IMR-90 (cell line): Measurements from ENCODE around the gene KCNQ1. TPM values are rescaled to one million over a fixed set of nuclear protein-coding genes. Genes with fewer than 3 reads are reported as not detected.

Experiments
- ATAC-seq: fragments of 200-7000 bp; cut with Tn5 transposase; 2 replicates; pipeline ENCODE4 v1.9.1; 2020; ENCODE audit warnings: low read depth, mild to moderate bottlenecking, moderate library complexity
- BruUV-seq: library from RNA; stranded (reverse); fragments of 400-500 nt; replicated peaks from 2 replicates; lab custom pipeline; 2021; lab: Mats Ljungman, UMichigan
- CTCF ChIA-PET: fragments of 300-600 bp; formaldehyde crosslinking; extraction: SDS; loops from one replicate; lab custom pipeline; 2021; ENCODE audit warnings: antibody characterized with exemption; lab: Yijun Ruan, JAX
- POLR2A ChIA-PET: fragments of 300-600 bp; sonication (Branson Sonifier 250); formaldehyde crosslinking; loops from one replicate; lab custom pipeline; 2022; ENCODE audit warnings: antibody characterized with exemption; ENCODE audit not compliant: unreplicated experiment; lab: Charles Lee
- DNase-seq: peaks from one replicate; pipeline ENCODE4 v3.0.0; 2013
- H2AFZ ChIP-seq: replicated peaks from 2 replicates; pipeline ENCODE3; 2013; ENCODE audit warnings: low read length, mild to moderate bottlenecking; ENCODE audit not compliant: poor library complexity
- H2AK5ac ChIP-seq: 2 replicates; pipeline ENCODE4 v1.6.1; 2013; ENCODE audit warnings: low read depth, low read length, inconsistent platforms
- H2AK9ac ChIP-seq: replicated peaks from 2 replicates; pipeline ENCODE3; 2013; ENCODE audit warnings: mild to moderate bottlenecking, low read depth, low read length, moderate library complexity; ENCODE audit not compliant: poor library complexity
- H2BK120ac ChIP-seq: 2 replicates; pipeline ENCODE4 v1.6.1; 2013; ENCODE audit warnings: low read depth, low read length, inconsistent platforms
- H2BK15ac ChIP-seq: 3 replicates; pipeline ENCODE4 v1.6.1; 2013; ENCODE audit warnings: low read depth, low read length, inconsistent platforms
- H2BK20ac ChIP-seq: 2 replicates; pipeline ENCODE4 v1.6.1; 2013; ENCODE audit warnings: low read depth, mild to moderate bottlenecking, inconsistent platforms, low read length, moderate library complexity
- H2BK5ac ChIP-seq: 2 replicates; pipeline ENCODE4 v1.6.1; 2013; ENCODE audit warnings: mild to moderate bottlenecking, low read depth, low read length, inconsistent platforms; ENCODE audit not compliant: poor library complexity, severe bottlenecking
- H3K14ac ChIP-seq: replicated peaks from 2 replicates; pipeline ENCODE4 v1.6.1; 2013; ENCODE audit warnings: low read depth, low read length, inconsistent platforms
- H3K18ac ChIP-seq: 2 replicates; pipeline ENCODE4 v1.6.1; 2013; ENCODE audit warnings: low read depth, low read length, control low read depth
- H3K23ac ChIP-seq: 2 replicates; pipeline ENCODE4 v1.6.1; 2013; ENCODE audit warnings: low read depth, low read length, inconsistent platforms
- H3K27ac ChIP-seq: 2 replicates; pipeline ENCODE4 v1.5.1; 2013; ENCODE audit warnings: mild to moderate bottlenecking, control low read depth, low read length; ENCODE audit not compliant: insufficient read depth
- H3K27me3 ChIP-seq: 2 replicates; pipeline ENCODE4 v1.6.1; 2013; ENCODE audit warnings: low read length; ENCODE audit not compliant: control insufficient read depth, insufficient read depth
- H3K36me3 ChIP-seq: 2 replicates; pipeline ENCODE4 v1.6.1; 2013; ENCODE audit warnings: low read length, mixed read lengths; ENCODE audit not compliant: control insufficient read depth, insufficient read depth
- H3K4ac ChIP-seq: 2 replicates; pipeline ENCODE4 v1.6.1; 2013; ENCODE audit warnings: low read depth, low read length, inconsistent platforms
- H3K4me1 ChIP-seq: 2 replicates; pipeline ENCODE4 v1.6.1; 2013; ENCODE audit warnings: low read length, mixed read lengths; ENCODE audit not compliant: control insufficient read depth, insufficient read depth
- H3K4me2 ChIP-seq: 2 replicates; pipeline ENCODE4 v1.6.1; 2013; ENCODE audit warnings: low read depth, mild to moderate bottlenecking, control low read depth, low read length, moderate library complexity
- H3K4me3 ChIP-seq: 2 replicates; pipeline ENCODE4 v1.5.1; 2013; ENCODE audit warnings: low read depth, mild to moderate bottlenecking, control low read depth, low read length, moderate library complexity; ENCODE audit not compliant: insufficient read depth
- H3K56ac ChIP-seq: 2 replicates; pipeline ENCODE4 v1.6.1; 2013; ENCODE audit warnings: low read length, inconsistent platforms; ENCODE audit not compliant: insufficient read depth; ENCODE audit errors: extremely low read depth
- H3K79me1 ChIP-seq, 2 experiments: 2 replicates each; pipeline ENCODE4 v1.6.1; 2013; ENCODE audit warnings: low read length in 2 of 2, inconsistent platforms in 1 of 2, low read depth in 1 of 2
- H3K9ac ChIP-seq: 2 replicates; pipeline ENCODE4 v1.6.1; 2013; ENCODE audit warnings: low read depth, low read length, control low read depth
- H3K9me1 ChIP-seq: 2 replicates; pipeline ENCODE4 v1.6.1; 2013; ENCODE audit warnings: low read length, inconsistent platforms; ENCODE audit not compliant: insufficient read depth
- H3K9me3 ChIP-seq: 2 replicates; pipeline ENCODE4 v1.6.1; 2013; ENCODE audit warnings: low read length; ENCODE audit not compliant: control insufficient read depth, insufficient read depth
- H4K20me1 ChIP-seq: 2 replicates; pipeline ENCODE4 v1.6.1; 2013; ENCODE audit warnings: low read length, inconsistent platforms; ENCODE audit not compliant: insufficient read depth
- H4K5ac ChIP-seq: 2 replicates; pipeline ENCODE4 v1.6.1; 2013; ENCODE audit warnings: mild to moderate bottlenecking, low read depth, low read length, control low read depth
- H4K8ac ChIP-seq, 2 experiments: 2 replicates each; pipeline ENCODE4 v1.6.1; 2013; ENCODE audit warnings: low read depth in 2 of 2, low read length in 2 of 2, control low read depth in 1 of 2, inconsistent platforms in 1 of 2
- H4K91ac ChIP-seq: 2 replicates; pipeline ENCODE4 v1.6.1; 2013; ENCODE audit warnings: low read depth, low read length, inconsistent platforms; ENCODE audit not compliant: insufficient read depth
- WGBS, 2 experiments: methylation state at CpG; one replicate each; pipeline versions ENCODE4 v1.1.5 to v1.1.7; 2013; ENCODE audit warnings: missing lambda C conversion rate in 2 of 2; ENCODE audit not compliant: insufficient read length in 1 of 2; ENCODE audit errors: extremely low coverage in 2 of 2; 5-methylcytosine and 5-hydroxymethylcytosine counted together
- dilution Hi-C: fragments of 300-500 bp; cut with HindIII; formaldehyde crosslinking; loops from one replicate; pipeline ENCODE4 v1.14.3; 2018; ENCODE audit warnings: low sequenced_read_pairs; ENCODE audit not compliant: unreplicated experiment
- in situ Hi-C: fragments of 300-500 bp; cut with MboI; formaldehyde crosslinking; loops from 3 replicates; pipeline ENCODE4 v1.14.3; 2019; ENCODE audit warnings: low sequenced_read_pairs, inconsistent platforms, mixed read lengths
- intact Hi-C: fragments of 100-400 bp; cut with micrococcal nuclease; formaldehyde crosslinking; loops from 2 replicates; pipeline ENCODE4 v1.10.0; 2022
- polyA plus RNA-seq, 3 experiments: library from polyadenylated mRNA; depleted of rRNA; stranded (reverse); fragments of >200 nt; gene quantifications; 2 replicates each; pipeline ENCODE4 v1.2.3, GENCODE V29; 2012; ENCODE audit warnings: low replicate concordance in 1 of 3
- total RNA-seq: library from RNA; depleted of rRNA; stranded (reverse); fragments of >200 nt; gene quantifications from 2 replicates; pipeline ENCODE4 v1.2.3, GENCODE V29; 2012
- TF ChIP-seq, protein P1 (sequence below): conservative IDR thresholded peaks from 2 replicates; pipeline ENCODE4 v1.5.1; 2012; ENCODE audit warnings: mild to moderate bottlenecking, low read depth, low read length, improper control_type of control experiment

The KCNQ1 gene
- total and polyA plus RNA-seq, 2 of the 4 experiments (the other 2 are of a cell fraction), result 0.07 TPM; not detected in 1

GRCh38 chr11:2590965-2591754, 146.4 kb downstream of the KCNQ1 start:
- no peak overlapping the region for H3K4me3 ChIP-seq
- no peaks in the 10 kb centered on the region for H3K4me1 ChIP-seq
- H2BK20ac ChIP-seq, result no peak overlapping the region
- no peaks in the 10 kb centered on the region for H3K36me3 ChIP-seq
- no peak overlapping the region for H4K5ac ChIP-seq
- H2BK5ac ChIP-seq, result no peak overlapping the region
- H3K14ac ChIP-seq, result no peak overlapping the region
- H3K27me3 ChIP-seq, result peaks cover 26% of the 10 kb centered on the region; the same call in 1 of the 2 replicates
- H3K18ac ChIP-seq, result no peak overlapping the region
- H2BK15ac ChIP-seq, result no peak overlapping the region
- H2BK120ac ChIP-seq, result no peak overlapping the region
- in situ Hi-C loops (no loop called here), intact Hi-C loops (no loop called here), dilution Hi-C loops (no loop called here)
- H2AK5ac ChIP-seq, result no peak overlapping the region
- CTCF ChIA-PET, result no interaction called here
- no peak for ATAC-seq
- WGBS, 2 experiments, result 76% methylated on average over 14 of the region's 28 CpGs; no CpG with 5 or more reads in 1 of the 2 experiments
- no peak overlapping the region for H3K23ac ChIP-seq
- BruUV-seq, result no TSS peak
- H2AFZ ChIP-seq, result no peak overlapping the region
- no peak overlapping the region for H3K4me2 ChIP-seq
- no peak overlapping the region for H4K8ac ChIP-seq
- no peaks in the 10 kb centered on the region for H3K79me1 ChIP-seq
- no peak overlapping the region for H3K9ac ChIP-seq
- H4K20me1 ChIP-seq, result no peaks in the 10 kb centered on the region
- H4K91ac ChIP-seq, result no peak overlapping the region
- DNase-seq, result no peak
- H3K27ac ChIP-seq, result no peak overlapping the region
- H3K9me3 ChIP-seq, result peaks cover 3% of the 10 kb centered on the region
- TF ChIP-seq, protein P1, sequence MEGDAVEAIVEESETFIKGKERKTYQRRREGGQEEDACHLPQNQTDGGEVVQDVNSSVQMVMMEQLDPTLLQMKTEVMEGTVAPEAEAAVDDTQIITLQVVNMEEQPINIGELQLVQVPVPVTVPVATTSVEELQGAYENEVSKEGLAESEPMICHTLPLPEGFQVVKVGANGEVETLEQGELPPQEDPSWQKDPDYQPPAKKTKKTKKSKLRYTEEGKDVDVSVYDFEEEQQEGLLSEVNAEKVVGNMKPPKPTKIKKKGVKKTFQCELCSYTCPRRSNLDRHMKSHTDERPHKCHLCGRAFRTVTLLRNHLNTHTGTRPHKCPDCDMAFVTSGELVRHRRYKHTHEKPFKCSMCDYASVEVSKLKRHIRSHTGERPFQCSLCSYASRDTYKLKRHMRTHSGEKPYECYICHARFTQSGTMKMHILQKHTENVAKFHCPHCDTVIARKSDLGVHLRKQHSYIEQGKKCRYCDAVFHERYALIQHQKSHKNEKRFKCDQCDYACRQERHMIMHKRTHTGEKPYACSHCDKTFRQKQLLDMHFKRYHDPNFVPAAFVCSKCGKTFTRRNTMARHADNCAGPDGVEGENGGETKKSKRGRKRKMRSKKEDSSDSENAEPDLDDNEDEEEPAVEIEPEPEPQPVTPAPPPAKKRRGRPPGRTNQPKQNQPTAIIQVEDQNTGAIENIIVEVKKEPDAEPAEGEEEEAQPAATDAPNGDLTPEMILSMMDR, result no peak
- POLR2A ChIA-PET, result no interaction called here
- H2AK9ac ChIP-seq, result no peak overlapping the region
- no peaks in the 10 kb centered on the region for H3K9me1 ChIP-seq
- H3K56ac ChIP-seq, result no peak overlapping the region
- no peak overlapping the region for H3K4ac ChIP-seq
